Measurements from ENCODE around the gene FSD2.
"Not testable (repeated sequence)": the region's sequence is repeated elsewhere in the genome, so short reads cannot be mapped to it uniquely, and the experiment has no call there.

FSD2 gene

GRCh38 chr15:82768414-82769054, 37.3 kb downstream of the FSD2 start:
- H3K27ac ChIP-seq, result no peak overlapping the region
- no peak for TF ChIP-seq ZFX (IDR thresholded peaks at IDR 0.05)
- TF ChIP-seq, protein P1, sequence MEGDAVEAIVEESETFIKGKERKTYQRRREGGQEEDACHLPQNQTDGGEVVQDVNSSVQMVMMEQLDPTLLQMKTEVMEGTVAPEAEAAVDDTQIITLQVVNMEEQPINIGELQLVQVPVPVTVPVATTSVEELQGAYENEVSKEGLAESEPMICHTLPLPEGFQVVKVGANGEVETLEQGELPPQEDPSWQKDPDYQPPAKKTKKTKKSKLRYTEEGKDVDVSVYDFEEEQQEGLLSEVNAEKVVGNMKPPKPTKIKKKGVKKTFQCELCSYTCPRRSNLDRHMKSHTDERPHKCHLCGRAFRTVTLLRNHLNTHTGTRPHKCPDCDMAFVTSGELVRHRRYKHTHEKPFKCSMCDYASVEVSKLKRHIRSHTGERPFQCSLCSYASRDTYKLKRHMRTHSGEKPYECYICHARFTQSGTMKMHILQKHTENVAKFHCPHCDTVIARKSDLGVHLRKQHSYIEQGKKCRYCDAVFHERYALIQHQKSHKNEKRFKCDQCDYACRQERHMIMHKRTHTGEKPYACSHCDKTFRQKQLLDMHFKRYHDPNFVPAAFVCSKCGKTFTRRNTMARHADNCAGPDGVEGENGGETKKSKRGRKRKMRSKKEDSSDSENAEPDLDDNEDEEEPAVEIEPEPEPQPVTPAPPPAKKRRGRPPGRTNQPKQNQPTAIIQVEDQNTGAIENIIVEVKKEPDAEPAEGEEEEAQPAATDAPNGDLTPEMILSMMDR (conservative IDR thresholded peaks at IDR 0.05), result no peak

- no peak for TF ChIP-seq ZFX (IDR thresholded peaks at IDR 0.05)
- TF ChIP-seq, protein P1 (conservative IDR thresholded peaks at IDR 0.05), result no peak
- H3K27ac ChIP-seq, result no peak overlapping the region
Measured at GRCh38 chr15:82767163-82767829, 38.6 kb downstream of the FSD2 start.

GRCh38 chr15:82766201-82766600, 39.7 kb downstream of the FSD2 start:
- H3K27ac ChIP-seq, result not testable (repeated sequence)

- TF ChIP-seq ZFX (IDR thresholded peaks at IDR 0.05), result no peak
- TF ChIP-seq, protein P1 (conservative IDR thresholded peaks at IDR 0.05), result no peak
Measured at GRCh38 chr15:82764740-82765139, 41.1 kb downstream of the FSD2 start.

GRCh38 chr15:82764117-82764490, 41.8 kb downstream of the FSD2 start:
- no peak overlapping the region for H3K27ac ChIP-seq
- TF ChIP-seq ZFX (IDR thresholded peaks at IDR 0.05), result no peak
- TF ChIP-seq, protein P1 (conservative IDR thresholded peaks at IDR 0.05), result no peak

More at GRCh38 chr15:82764740-82765139, 41.1 kb downstream of the FSD2 start:
- no peak overlapping the region for H3K27ac ChIP-seq

- TF ChIP-seq, protein P1 (conservative IDR thresholded peaks at IDR 0.05), result no peak
- TF ChIP-seq ZFX (IDR thresholded peaks at IDR 0.05), result no peak
Measured at GRCh38 chr15:82763361-82764116, 42.3 kb downstream of the FSD2 start.

DNA sequence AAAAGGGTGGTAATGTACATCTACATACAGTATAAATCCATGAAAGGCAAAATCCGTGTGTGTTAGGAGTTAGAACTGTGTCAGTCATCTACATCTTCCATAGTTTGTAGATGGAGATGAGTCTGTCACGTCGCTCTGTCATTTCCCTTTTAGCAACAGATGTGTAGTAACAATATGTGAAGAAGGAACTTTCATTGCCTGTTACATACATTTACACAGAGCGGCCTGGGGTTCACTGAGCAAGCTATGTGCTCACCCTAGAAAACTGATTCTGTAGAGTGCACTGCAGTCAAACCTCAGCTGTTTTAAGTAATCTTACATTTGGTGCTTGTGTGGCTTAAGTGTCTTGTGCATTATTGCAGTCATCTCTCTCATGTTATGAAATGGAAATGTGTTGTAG, 54.6 kb downstream of the FSD2 start:
- H3K27ac ChIP-seq, result peak overlapping the region; percentile 81; the same call in 1 of the 2 replicates
- TF ChIP-seq, protein P1 (conservative IDR thresholded peaks at IDR 0.05), result no peak
- no peak for TF ChIP-seq ZFX (IDR thresholded peaks at IDR 0.05)

More at GRCh38 chr15:82763361-82764116, 42.3 kb downstream of the FSD2 start:
- no peak overlapping the region for H3K27ac ChIP-seq

Data from C4-2B (cell line).